T-cell (primary cell): Measurements from ENCODE around the gene KRTAP4-11. TPM values are rescaled to one million over a fixed set of nuclear protein-coding genes. Genes with fewer than 3 reads are reported as not detected.

Experiments
- ATAC-seq, 4 experiments: fragments of 200-7000 bp in 3 of 4; fragments of 150-1000 bp in 1 of 4; cut with Tn5 transposase; replicated peaks in 1 of 4; 1 replicate in 3 of 4; 2 replicates in 1 of 4; pipeline ENCODE4 v1.10.0; 2021; ENCODE audit warnings: moderate library complexity in 3 of 4, mild to moderate bottlenecking in 2 of 4, moderate number of reproducible peaks in 1 of 4
- CTCF ChIA-PET, 2 donors: fragments of 300-600 bp; sonication (Branson Sonifier 250); formaldehyde crosslinking; loops; one replicate each; lab custom pipeline; 2022; ENCODE audit warnings: antibody characterized with exemption in 2 of 2; lab: Charles Lee
- POLR2A ChIA-PET, 2 donors: fragments of 300-600 bp; sonication (Branson Sonifier 250); formaldehyde crosslinking; loops; one replicate each; lab custom pipeline; 2022; ENCODE audit warnings: antibody characterized with exemption in 2 of 2; lab: Charles Lee
- DNase-seq, 35 experiments: peaks; one replicate each; pipeline versions ENCODE4 v3.0.0 to v3.0.0-alpha.2; 2013 to 2023
- H3K27ac ChIP-seq: one replicate; pipeline ENCODE4 v1.5.1; 2013; ENCODE audit warnings: low read length
- H3K27me3 ChIP-seq, 2 experiments: replicated peaks in 1 of 2; 1 replicate in 1 of 2; 2 replicates in 1 of 2; pipeline versions ENCODE4 v1.6.1 to v1.7.0; 2013; ENCODE audit warnings: low read length in 1 of 2, mixed read lengths in 1 of 2; ENCODE audit not compliant: control insufficient read depth in 2 of 2, insufficient read depth in 2 of 2; ENCODE audit errors: extremely low read depth in 1 of 2
- H3K36me3 ChIP-seq, 2 donors: 1 replicate in 1 of 2; 2 replicates in 1 of 2; pipeline versions ENCODE4 v1.6.1 to v1.7.0; 2013; ENCODE audit warnings: low read length in 1 of 2; ENCODE audit not compliant: control insufficient read depth in 2 of 2, insufficient read depth in 1 of 2; ENCODE audit errors: extremely low read depth in 1 of 2
- H3K4me1 ChIP-seq, 2 experiments: 1 replicate in 1 of 2; 2 replicates in 1 of 2; pipeline versions ENCODE4 v1.6.1 to v1.7.0; 2013; ENCODE audit warnings: low read length in 2 of 2, mixed read lengths in 1 of 2; ENCODE audit not compliant: insufficient read depth in 2 of 2, control insufficient read depth in 1 of 2; ENCODE audit errors: extremely low read depth in 1 of 2
- H3K4me3 ChIP-seq, 2 donors: 1 replicate in 1 of 2; 2 replicates in 1 of 2; pipeline versions ENCODE4 v1.5.1 to v1.7.0; 2013; ENCODE audit warnings: mild to moderate bottlenecking in 2 of 2, low read length in 1 of 2, moderate library complexity in 1 of 2; ENCODE audit not compliant: control insufficient read depth in 1 of 2; ENCODE audit errors: extremely low read depth in 1 of 2
- H3K9me3 ChIP-seq: 2 replicates; pipeline ENCODE4 v1.7.0; 2013
- H3K27ac Mint-ChIP-seq, 2 donors: one replicate each; pipeline ENCODE4 v1.8.0; 2020 to 2021; ENCODE audit warnings: mild to moderate bottlenecking in 2 of 2, mixed read lengths in 2 of 2
- H3K27me3 Mint-ChIP-seq, 2 donors: one replicate each; pipeline ENCODE4 v1.8.0; 2021 to 2022; ENCODE audit warnings: mixed read lengths in 2 of 2
- H3K36me3 Mint-ChIP-seq: one replicate; pipeline ENCODE4 v1.8.0; 2021; ENCODE audit warnings: mixed read lengths
- H3K4me1 Mint-ChIP-seq, 3 donors: one replicate each; pipeline ENCODE4 v1.8.0; 2020 to 2022; ENCODE audit warnings: mixed read lengths in 3 of 3, mild to moderate bottlenecking in 1 of 3
- H3K4me3 Mint-ChIP-seq, 3 donors: one replicate each; pipeline ENCODE4 v1.8.0; 2020 to 2022; ENCODE audit warnings: mild to moderate bottlenecking in 3 of 3, mixed read lengths in 3 of 3, moderate library complexity in 3 of 3
- H3K9me3 Mint-ChIP-seq, 3 donors: one replicate each; pipeline ENCODE4 v1.8.0; 2020 to 2022; ENCODE audit warnings: mixed read lengths in 3 of 3
- WGBS: methylation state at CpG from one replicate; pipeline ENCODE4 v1.1.5; 2013; ENCODE audit warnings: missing lambda C conversion rate; ENCODE audit not compliant: insufficient coverage; 5-methylcytosine and 5-hydroxymethylcytosine counted together
- total RNA-seq, 35 experiments: library from RNA in 6 of 35; stranded (reverse) in 6 of 35; fragments of 120-200 nt in 1 of 35; gene quantifications; one replicate each; pipeline versions ENCODE4 v1.2.1 to v1.2.4 and lab custom pipeline; 2013 to 2026

The KRTAP4-11 gene
- total RNA-seq, 5 donors from 2014 or later (not counting 1 experiment from before 2014, with no cell fraction given) = not detected

DNA sequence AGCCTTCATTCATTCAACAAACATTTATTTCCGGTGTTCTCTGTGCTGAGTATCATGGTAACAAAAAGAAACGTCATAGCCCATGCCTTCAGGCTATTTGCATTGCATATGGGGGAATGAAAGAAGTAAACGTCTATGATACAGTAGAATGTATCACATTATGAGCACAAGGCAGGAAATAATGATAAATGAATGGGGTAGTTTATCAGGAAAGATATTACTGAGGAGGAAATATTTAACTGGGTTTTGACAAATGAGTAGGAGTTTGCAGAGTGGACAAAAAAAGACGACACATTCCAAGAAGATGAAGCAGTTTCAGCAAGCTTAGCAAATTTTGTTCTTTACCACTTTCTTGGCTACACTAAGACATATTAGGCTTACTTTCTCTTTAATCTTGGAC lies 35.5 kb downstream of the KRTAP4-11 start:
- POLR2A ChIA-PET = interaction anchor here (0.6 kb wide), 2 partner anchors 16 to 718 kb away, joined by 3 to 17 read pairs; no protein-coding TSS in a partner anchor
- 57% methylated on average over 1 of the region's 4 CpGs for WGBS

DNA sequence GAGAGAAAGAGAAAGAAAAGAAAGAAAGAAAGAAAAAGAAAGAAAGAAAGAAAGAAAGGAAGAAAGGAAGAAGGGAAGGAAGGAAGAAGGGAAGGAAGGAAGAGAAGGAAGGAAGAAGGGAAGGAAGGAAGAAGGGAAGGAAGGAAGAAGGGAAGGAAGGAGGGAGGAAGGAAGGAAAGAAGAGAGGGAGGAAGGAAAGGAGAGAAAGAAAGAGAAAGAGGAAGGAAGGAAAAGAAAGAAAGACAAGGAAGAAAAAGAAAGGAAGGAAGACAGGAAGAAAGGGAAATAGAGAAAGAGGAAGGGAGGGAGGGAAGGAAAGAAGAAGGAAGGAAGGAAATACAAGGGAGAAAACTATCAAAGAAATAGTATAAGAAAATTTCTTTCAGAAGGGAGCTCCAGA lies 41.4 kb downstream of the KRTAP4-11 start:
- DNase-seq (no peak), ATAC-seq (no peak)
- no peak overlapping the region for H3K4me3 ChIP-seq
- CTCF ChIA-PET = no interaction called here
- H3K27me3 ChIP-seq = peaks cover 0 to 2% of the 10 kb centered on the region in 2 experiments
- Mint-ChIP-seq H3K4me1 (no peaks in the 10 kb centered on the region), H3K9me3 (no peaks in the 10 kb centered on the region), H3K36me3 (no peaks in the 10 kb centered on the region), H3K27ac (no peak overlapping the region), H3K27me3 (peaks cover 19 to 22% of the 10 kb centered on the region in 2 donors), H3K4me3 (no peak overlapping the region)
- no peak overlapping the region for H3K27ac ChIP-seq
- POLR2A ChIA-PET = no interaction called here
- H3K36me3 ChIP-seq = no peaks in the 10 kb centered on the region
- no peaks in the 10 kb centered on the region for H3K4me1 ChIP-seq
- H3K9me3 ChIP-seq = no peaks in the 10 kb centered on the region

More for the DNA sequence above, 35.5 kb downstream of the KRTAP4-11 start:
- Mint-ChIP-seq H3K4me3 (no peak overlapping the region), H3K4me1 (no peaks in the 10 kb centered on the region), H3K27ac (no peak overlapping the region), H3K9me3 (no peaks in the 10 kb centered on the region), H3K36me3 (no peaks in the 10 kb centered on the region), H3K27me3 (peaks cover 7 to 16% of the 10 kb centered on the region in 2 donors)
- DNase-seq (no peak), ATAC-seq (no peak)
- Histone ChIP-seq H3K9me3 (no peaks in the 10 kb centered on the region), H3K4me3 (no peak overlapping the region), H3K36me3 (no peaks in the 10 kb centered on the region), H3K27ac (no peak overlapping the region), H3K27me3 (peaks cover 2 to 3% of the 10 kb centered on the region in 2 experiments), H3K4me1 (no peaks in the 10 kb centered on the region)
- CTCF ChIA-PET = no interaction called here

DNA sequence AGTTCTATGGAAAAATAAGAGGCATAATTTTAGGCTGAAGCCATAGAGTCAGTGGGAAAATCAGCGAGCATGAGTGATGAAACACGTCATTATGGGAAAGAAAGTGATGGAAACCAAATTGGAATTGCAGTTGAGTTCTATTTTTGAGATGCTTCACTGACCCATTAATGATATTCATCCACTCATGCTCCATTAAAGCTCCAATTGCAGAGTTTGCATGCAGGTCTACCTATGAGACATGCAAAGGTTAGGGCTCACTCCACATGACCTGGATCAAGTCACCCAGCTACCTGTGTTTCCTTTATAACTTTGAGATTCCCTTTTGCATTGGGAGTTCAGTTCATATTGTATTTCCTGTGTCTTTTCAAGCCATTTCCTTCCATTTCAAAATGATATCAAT lies 44.5 kb downstream of the KRTAP4-11 start:
- H3K4me3 Mint-ChIP-seq = no peak overlapping the region
- Histone ChIP-seq H3K4me1 (no peaks in the 10 kb centered on the region), H3K27ac (no peak overlapping the region), H3K9me3 (no peaks in the 10 kb centered on the region), H3K36me3 (no peaks in the 10 kb centered on the region), H3K4me3 (no peak overlapping the region), H3K27me3 (peaks cover 0 to 2% of the 10 kb centered on the region in 2 experiments)
- no peak for DNase-seq
- WGBS = no CpG with 5 or more reads among the region's 2 CpGs
- H3K36me3 Mint-ChIP-seq = no peaks in the 10 kb centered on the region
- H3K4me1 Mint-ChIP-seq = no peaks in the 10 kb centered on the region
- no peak overlapping the region for H3K27ac Mint-ChIP-seq
- H3K27me3 Mint-ChIP-seq = peaks cover 12 to 22% of the 10 kb centered on the region in 2 donors
- ATAC-seq = no peak
- H3K9me3 Mint-ChIP-seq = no peaks in the 10 kb centered on the region
- CTCF ChIA-PET = interaction anchor here in 1 of 2 donors (0.6 kb wide), 1 partner anchor 589 kb away, joined by 3 read pairs; no protein-coding TSS in a partner anchor
- POLR2A ChIA-PET = no interaction called here

DNA sequence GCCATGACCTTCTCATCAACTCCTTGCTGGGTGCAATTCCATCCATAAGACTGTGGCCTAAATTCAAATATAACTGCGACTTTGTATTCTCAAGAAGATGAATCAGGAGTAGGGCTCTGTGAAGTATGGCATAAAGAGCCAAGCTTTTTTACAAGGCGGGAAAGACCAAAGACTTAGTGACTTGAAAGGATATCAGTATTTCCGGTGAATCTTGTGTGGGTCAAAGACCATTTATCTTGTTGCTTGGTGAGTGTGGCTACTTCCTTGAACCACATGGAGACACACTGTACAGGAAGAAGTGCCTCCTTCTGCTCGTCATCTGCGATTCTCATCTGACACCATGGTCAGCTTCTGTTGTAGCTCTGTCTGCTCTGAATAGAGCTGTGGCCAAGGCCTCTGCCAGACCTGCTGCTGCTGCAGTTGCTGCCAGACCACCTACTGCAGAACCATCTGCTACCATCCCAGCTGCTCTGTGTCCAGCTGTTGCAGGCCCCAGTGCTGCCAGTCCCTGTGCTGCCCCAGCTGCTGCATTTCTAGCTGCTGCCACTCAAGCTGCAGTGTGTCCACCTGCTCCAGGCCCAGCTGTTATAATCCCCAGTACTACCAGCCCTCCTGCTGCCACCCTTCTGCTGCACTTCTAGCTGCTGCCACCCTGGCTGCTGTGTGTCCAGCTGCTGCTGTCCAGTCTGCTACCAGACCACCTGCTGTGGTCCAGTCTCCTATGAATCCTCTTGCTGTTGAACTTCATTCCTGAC lies 46.4 kb downstream of the KRTAP4-11 start:
- DNase-seq (no peak), ATAC-seq (no peak)
- H3K4me1 ChIP-seq = no peaks in the 10 kb centered on the region
- ChIA-PET CTCF (no interaction called here), POLR2A (no interaction called here)
- H3K36me3 Mint-ChIP-seq = no peaks in the 10 kb centered on the region
- H3K27me3 Mint-ChIP-seq = peaks cover 9 to 22% of the 10 kb centered on the region in 2 donors
- 92% methylated on average over 2 of the region's 5 CpGs for WGBS
- H3K27ac ChIP-seq = no peak overlapping the region
- H3K36me3 ChIP-seq = no peaks in the 10 kb centered on the region
- H3K4me1 Mint-ChIP-seq = no peaks in the 10 kb centered on the region
- no peak overlapping the region for H3K27ac Mint-ChIP-seq
- no peaks in the 10 kb centered on the region for H3K9me3 ChIP-seq
- no peaks in the 10 kb centered on the region for H3K9me3 Mint-ChIP-seq
- H3K4me3 Mint-ChIP-seq = no peak overlapping the region
- H3K4me3 ChIP-seq = no peak overlapping the region
- H3K27me3 ChIP-seq = peaks cover 0 to 2% of the 10 kb centered on the region in 2 experiments

DNA sequence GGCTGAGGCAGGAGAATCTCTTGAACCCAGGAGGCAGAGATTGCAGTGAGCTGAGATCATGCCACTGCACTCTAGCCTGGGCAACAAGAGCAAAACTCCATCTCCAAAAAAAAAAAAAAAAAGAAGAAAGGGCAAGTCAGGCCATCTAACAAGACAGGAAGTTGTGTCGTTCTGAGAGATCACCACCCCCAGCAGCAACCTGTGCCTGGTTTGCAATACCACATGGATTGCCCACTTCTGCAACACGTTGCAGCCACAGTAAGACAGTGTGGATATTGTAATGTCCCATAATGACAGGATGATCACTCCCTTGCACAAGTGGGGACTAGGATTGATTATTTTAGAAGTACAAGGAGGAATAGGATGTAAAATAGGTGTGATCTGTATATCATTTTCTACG lies 49.1 kb downstream of the KRTAP4-11 start:
- H3K36me3 Mint-ChIP-seq = no peaks in the 10 kb centered on the region
- Histone ChIP-seq H3K9me3 (no peaks in the 10 kb centered on the region), H3K27me3 (no peaks in the 10 kb centered on the region), H3K4me1 (no peaks in the 10 kb centered on the region), H3K4me3 (no peak overlapping the region), H3K36me3 (no peaks in the 10 kb centered on the region), H3K27ac (no peak overlapping the region)
- CTCF ChIA-PET = no interaction called here
- DNase-seq = no peak
- 100% methylated on average over 1 of the region's 3 CpGs for WGBS
- no peak overlapping the region for H3K27ac Mint-ChIP-seq
- POLR2A ChIA-PET = no interaction called here
- ATAC-seq = no peak
- H3K27me3 Mint-ChIP-seq = peaks cover 0 to 3% of the 10 kb centered on the region in 2 donors
- no peak overlapping the region for H3K4me3 Mint-ChIP-seq
- no peaks in the 10 kb centered on the region for H3K9me3 Mint-ChIP-seq
- H3K4me1 Mint-ChIP-seq = no peaks in the 10 kb centered on the region

DNA sequence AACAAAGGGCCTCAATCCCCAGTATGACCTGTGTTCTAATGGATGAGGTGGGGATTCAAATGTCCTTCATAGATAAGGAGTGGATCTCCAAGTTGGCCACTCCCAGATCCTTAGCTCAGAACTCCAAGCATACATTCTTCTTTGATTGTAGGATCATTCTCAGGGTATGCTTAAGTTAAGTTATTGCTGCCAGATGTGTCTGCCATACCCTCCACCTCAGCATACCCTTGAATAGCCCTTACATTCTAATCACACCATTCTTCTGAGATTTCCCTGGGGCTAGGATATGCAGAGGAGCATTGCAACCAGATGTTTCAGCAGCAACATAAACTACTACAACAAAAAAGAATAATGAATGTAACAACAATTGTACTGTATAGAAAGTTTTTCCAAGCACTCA lies 50.9 kb downstream of the KRTAP4-11 start:
- no peak overlapping the region for H3K27ac ChIP-seq
- POLR2A ChIA-PET = interaction anchor here in 1 of 2 donors (0.7 kb wide), 1 partner anchor 15 kb away, joined by 3 read pairs; no protein-coding TSS in a partner anchor
- H3K9me3 Mint-ChIP-seq = no peaks in the 10 kb centered on the region
- ATAC-seq = no peak
- no peaks in the 10 kb centered on the region for H3K4me1 ChIP-seq
- no peak overlapping the region for H3K4me3 ChIP-seq
- no peaks in the 10 kb centered on the region for H3K4me1 Mint-ChIP-seq
- DNase-seq = no peak
- peaks cover 0 to 2% of the 10 kb centered on the region in 2 donors for H3K27me3 Mint-ChIP-seq
- H3K27me3 ChIP-seq = no peaks in the 10 kb centered on the region
- H3K9me3 ChIP-seq = no peaks in the 10 kb centered on the region
- CTCF ChIA-PET = no interaction called here
- H3K36me3 ChIP-seq = no peaks in the 10 kb centered on the region
- H3K4me3 Mint-ChIP-seq = no peak overlapping the region
- no peak overlapping the region for H3K27ac Mint-ChIP-seq
- H3K36me3 Mint-ChIP-seq = no peaks in the 10 kb centered on the region
